Stimulated activated CD8-positive, alpha-beta memory T cell treated with anti-CD3 and anti-CD28 coated beads, Interleukin-4, amount 100 ng/mL, for 1 hour (primary cell): Measurements from ENCODE around the gene TAF10.

ENCODE experiments used
- DNase-seq, 2 donors: peaks; one replicate each; pipeline ENCODE4 v3.0.0-alpha.2; 2020; ENCODE audit warnings: low read depth in 2 of 2, low spot score in 1 of 2

Gene TAF10

GRCh38 chr11:6586434-6587359, 25.3 kb downstream of the TAF10 start:
- no peak for DNase-seq

GRCh38 chr11:6584528-6584927, 27.5 kb downstream of the TAF10 start:
- DNase-seq: no peak

GRCh38 chr11:6583584-6583983, 28.4 kb downstream of the TAF10 start:
- no peak for DNase-seq

GRCh38 chr11:6579681-6580080, 32.3 kb downstream of the TAF10 start:
- DNase-seq: no peak

- DNase-seq: no peak
Observed at GRCh38 chr11:6578134-6578533, 33.9 kb downstream of the TAF10 start.

GRCh38 chr11:6576471-6577373, 35.3 kb downstream of the TAF10 start:
- no peak for DNase-seq

GRCh38 chr11:6574816-6575715, 37.0 kb downstream of the TAF10 start:
- DNase-seq: no peak

GRCh38 chr11:6572215-6572614, 39.8 kb downstream of the TAF10 start:
- DNase-seq: no peak

GRCh38 chr11:6571434-6572008, 40.5 kb downstream of the TAF10 start:
- no peak for DNase-seq

GRCh38 chr11:6570691-6571427, 41.2 kb downstream of the TAF10 start:
- no peak for DNase-seq

- DNase-seq: no peak
Observed at GRCh38 chr11:6569706-6570105, 42.3 kb downstream of the TAF10 start.

GRCh38 chr11:6568191-6568918, 43.7 kb downstream of the TAF10 start:
- DNase-seq: no peak

GRCh38 chr11:6567371-6567745, 44.7 kb downstream of the TAF10 start:
- DNase-seq: no peak

GRCh38 chr11:6566704-6567370, 45.2 kb downstream of the TAF10 start:
- no peak for DNase-seq

- DNase-seq: no peak
Observed at GRCh38 chr11:6565988-6566703, 45.9 kb downstream of the TAF10 start.

- no peak for DNase-seq
Observed at GRCh38 chr11:6565325-6565724, 46.7 kb downstream of the TAF10 start.

GRCh38 chr11:6563667-6564066, 48.3 kb downstream of the TAF10 start:
- no peak for DNase-seq

GRCh38 chr11:6563121-6563619, 48.8 kb downstream of the TAF10 start:
- no peak for DNase-seq
